SIG-M5 (cell line): Measurements from ENCODE around the gene SLC41A1.

Experiments used
- DNase-seq: peaks from one replicate; lab custom pipeline; 2025; lab: John Stamatoyannopoulos, UW

Gene SLC41A1

DNA sequence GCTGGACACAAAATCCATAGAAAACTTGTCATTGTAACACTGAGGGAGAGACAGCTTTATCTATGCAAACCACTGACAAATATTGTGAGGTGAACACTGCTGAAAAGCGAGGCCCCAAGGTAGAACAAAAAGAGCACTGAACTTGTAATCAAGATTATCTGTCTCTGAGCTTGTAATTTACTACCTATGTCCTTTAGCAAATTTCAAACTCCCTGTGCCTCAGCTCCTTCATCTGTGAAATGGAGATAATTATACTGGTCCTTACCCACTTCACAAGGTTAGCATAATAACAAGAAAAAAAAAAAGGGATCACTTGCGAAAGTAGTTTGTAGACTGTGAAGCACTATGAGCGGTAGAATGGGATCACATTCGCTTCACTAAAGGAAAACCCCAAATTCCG lies 58.1 kb downstream of the SLC41A1 start:
- DNase-seq: no peak

DNA sequence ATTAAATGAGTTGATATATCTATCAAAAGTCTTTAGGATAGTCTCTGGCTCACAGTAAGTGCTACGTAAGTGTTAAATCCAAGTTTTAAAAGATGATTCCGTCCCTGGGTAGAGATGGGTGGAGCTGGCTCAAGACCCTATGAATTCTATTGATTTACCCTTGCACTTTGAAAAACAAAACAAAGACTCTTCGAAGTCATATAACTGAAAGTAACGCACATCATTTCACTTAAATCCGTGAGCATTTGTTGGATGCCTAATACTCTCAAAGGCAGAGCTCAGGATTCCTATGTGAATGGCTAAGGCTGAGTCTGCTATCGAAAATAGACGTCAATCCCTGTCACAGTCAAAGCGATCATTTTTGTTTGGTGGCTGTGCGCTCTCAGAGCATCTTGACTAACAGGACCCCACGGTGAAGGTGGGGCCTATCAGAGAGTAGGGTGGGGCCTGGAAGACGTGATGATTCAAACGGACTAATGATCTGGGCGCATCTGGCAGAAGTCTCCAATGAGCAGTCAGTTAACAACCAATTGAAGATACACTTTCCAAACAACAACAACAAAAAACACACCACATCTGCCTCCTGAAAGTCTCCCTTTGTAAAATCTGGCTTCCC lies 61.9 kb downstream of the SLC41A1 start:
- no peak for DNase-seq

- DNase-seq: peak; percentile 98
Measured at GRCh38 chr1:205750138-205751035, 62.6 kb downstream of the SLC41A1 start, which contains the start of gene NUCKS1. TSS of gene NUCKS1 (minus strand) at chr1:205750182. CDS start at chr1:205749973, 209 bp downstream.

- DNase-seq: peak; percentile 78
Measured at GRCh38 chr1:205749234-205750137, 63.5 kb downstream of the SLC41A1 start.

GRCh38 chr1:205748403-205749233 lies 64.4 kb downstream of the SLC41A1 start:
- DNase-seq: peak; percentile 57

- no peak for DNase-seq
Measured at GRCh38 chr1:205746757-205747412, 66.1 kb downstream of the SLC41A1 start.

DNA sequence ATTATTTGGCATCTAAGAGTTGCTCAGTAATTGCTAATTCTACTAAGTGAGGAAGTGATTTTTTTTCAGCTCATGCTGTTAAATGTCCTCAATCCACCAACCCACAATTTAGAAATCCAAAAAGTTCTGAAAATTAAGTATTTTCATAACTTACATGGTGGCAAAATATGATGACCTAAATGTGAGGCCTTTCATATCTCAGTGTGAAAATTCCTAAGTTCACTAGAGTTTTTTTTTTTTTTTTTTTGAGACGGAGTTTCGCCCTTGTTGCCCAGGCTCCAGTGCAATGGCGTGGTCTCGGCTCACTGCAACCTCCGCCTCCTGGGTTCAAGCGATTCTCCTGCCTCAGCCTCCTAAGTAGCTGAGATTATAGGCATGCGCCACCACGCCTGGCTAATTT lies 68.6 kb downstream of the SLC41A1 start:
- no peak for DNase-seq

DNA sequence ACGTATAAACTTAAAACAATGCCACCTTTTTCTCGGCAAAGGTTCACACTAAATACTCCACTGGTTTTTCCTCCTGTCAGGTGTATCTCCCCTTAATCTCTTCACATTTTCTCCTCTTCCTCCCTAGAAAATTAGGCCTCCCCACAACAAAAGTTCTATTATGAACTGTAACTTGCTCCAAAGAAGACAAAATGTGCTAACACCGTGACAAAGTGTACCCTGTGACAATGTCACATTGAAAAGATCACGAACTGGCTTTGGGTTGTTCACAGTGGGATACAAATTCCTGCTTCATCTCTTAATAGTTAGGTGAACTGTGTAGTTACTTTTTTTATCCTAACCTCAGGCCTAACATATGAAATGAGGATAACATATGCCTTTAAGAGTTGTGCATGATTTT lies 69.0 kb downstream of the SLC41A1 start:
- DNase-seq: no peak

DNA sequence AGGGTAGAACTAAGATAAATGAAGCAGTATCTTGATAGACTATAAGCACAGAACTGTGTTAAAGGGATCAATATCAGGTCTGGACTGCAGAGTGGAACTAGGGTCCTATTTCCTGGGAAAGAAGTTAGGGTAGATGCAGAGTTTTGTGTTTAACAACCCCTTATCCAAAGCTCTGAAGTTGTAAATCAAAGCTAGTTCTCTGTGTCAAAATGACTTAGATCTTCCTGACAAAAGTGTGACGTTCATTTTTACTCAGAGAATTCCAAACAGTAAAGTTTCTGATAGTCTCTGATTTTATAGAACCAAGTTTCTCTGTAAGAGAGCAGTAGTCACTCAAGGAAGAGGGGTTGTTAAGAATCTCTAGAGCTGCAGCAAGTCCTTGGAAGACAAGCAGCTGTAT lies 71.3 kb downstream of the SLC41A1 start:
- DNase-seq: no peak

DNA sequence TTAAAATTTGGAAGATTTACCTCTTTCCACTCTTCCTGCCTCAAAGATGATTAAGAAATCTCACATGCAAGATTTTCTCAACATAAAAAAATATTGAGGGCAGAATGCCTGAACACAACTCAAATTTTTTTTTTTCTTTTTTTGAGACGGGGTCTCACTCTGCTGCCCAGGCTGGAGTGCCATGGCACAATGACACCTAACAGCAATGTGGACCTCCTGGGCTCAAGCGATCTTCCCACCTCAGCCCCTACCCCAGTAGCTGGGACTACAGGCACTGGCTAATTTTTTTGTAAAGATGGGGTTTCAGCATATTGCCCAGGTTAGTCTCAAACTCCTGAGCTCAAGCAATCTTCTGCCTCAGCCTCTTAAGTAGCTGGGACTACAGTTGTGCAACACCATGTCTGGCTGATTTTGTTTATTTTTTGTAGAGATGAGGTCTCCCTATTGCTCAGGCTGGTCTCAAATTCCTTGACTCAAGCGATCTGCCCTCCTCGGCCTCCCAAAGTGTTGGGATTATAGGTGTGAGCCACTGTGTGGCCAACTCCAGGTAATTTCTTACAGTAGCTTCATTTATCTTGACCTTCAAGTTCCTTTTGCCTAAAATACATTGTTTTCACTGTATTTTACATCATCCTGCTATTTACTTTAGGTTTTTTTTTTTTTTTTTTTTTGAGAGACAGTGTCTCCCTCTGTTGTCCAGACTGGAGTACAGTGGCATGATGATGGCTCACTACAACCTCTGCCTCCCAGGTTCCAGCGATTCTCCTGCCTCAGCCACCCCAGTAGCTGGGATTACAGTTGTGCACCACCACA lies 73.4 kb downstream of the SLC41A1 start:
- DNase-seq: no peak
